Measurements from ENCODE around the gene KIF20A.

DNA sequence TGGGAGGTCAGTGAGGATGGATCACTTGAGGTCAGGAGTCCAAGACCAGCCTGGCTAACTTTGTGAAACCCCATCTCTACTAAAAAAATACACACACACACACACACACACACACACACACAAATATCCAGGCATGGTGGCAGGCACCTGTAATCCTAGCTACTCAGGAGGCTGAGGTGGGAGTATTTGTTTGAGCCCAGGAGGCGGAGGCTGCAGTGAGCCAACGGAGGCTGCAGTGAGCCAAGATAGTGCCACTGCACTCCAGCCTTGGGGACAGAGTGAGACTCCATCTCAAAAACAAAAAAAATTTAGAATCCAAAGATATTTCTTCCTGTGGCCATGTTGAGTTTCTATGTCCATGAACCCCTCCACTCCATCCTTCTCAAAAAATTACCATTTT is 55.7 kb downstream of the KIF20A start:
- TF ChIP-seq, protein P1, sequence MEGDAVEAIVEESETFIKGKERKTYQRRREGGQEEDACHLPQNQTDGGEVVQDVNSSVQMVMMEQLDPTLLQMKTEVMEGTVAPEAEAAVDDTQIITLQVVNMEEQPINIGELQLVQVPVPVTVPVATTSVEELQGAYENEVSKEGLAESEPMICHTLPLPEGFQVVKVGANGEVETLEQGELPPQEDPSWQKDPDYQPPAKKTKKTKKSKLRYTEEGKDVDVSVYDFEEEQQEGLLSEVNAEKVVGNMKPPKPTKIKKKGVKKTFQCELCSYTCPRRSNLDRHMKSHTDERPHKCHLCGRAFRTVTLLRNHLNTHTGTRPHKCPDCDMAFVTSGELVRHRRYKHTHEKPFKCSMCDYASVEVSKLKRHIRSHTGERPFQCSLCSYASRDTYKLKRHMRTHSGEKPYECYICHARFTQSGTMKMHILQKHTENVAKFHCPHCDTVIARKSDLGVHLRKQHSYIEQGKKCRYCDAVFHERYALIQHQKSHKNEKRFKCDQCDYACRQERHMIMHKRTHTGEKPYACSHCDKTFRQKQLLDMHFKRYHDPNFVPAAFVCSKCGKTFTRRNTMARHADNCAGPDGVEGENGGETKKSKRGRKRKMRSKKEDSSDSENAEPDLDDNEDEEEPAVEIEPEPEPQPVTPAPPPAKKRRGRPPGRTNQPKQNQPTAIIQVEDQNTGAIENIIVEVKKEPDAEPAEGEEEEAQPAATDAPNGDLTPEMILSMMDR (IDR thresholded peaks at IDR 0.05), result no peak
- TF ChIP-seq EZH2 (IDR thresholded peaks at IDR 0.05), result no peak
- TF ChIP-seq EZH2phosphoT487 (IDR thresholded peaks at IDR 0.05), result no peak

Data from neural progenitor cell (in vitro differentiated cells).